Breast epithelium (tissue), 3 donors: Measurements from ENCODE around the gene DCLK1.

ENCODE experiments used
- POLR2A ChIP-seq: fragments of 450-650 bp; IDR thresholded peaks from one replicate; pipeline ENCODE4 v1.6.1; 2016; ENCODE audit warnings: antibody characterized with exemption, mild to moderate bottlenecking, moderate library complexity
- POLR2AphosphoS5 ChIP-seq, 3 donors: sonication (generic); formaldehyde crosslinking; IDR thresholded peaks; one replicate each; pipeline ENCODE4 v1.6.1; 2017; ENCODE audit warnings: antibody characterized with exemption in 3 of 3
- TF ChIP-seq, protein P1 (sequence below), 3 donors: fragments of 450-650 bp; IDR thresholded peaks; one replicate each; pipeline ENCODE4 v1.5.1; 2016 to 2017; ENCODE audit warnings: antibody characterized with exemption in 3 of 3, mild to moderate bottlenecking in 3 of 3, moderate library complexity in 3 of 3

DNA sequence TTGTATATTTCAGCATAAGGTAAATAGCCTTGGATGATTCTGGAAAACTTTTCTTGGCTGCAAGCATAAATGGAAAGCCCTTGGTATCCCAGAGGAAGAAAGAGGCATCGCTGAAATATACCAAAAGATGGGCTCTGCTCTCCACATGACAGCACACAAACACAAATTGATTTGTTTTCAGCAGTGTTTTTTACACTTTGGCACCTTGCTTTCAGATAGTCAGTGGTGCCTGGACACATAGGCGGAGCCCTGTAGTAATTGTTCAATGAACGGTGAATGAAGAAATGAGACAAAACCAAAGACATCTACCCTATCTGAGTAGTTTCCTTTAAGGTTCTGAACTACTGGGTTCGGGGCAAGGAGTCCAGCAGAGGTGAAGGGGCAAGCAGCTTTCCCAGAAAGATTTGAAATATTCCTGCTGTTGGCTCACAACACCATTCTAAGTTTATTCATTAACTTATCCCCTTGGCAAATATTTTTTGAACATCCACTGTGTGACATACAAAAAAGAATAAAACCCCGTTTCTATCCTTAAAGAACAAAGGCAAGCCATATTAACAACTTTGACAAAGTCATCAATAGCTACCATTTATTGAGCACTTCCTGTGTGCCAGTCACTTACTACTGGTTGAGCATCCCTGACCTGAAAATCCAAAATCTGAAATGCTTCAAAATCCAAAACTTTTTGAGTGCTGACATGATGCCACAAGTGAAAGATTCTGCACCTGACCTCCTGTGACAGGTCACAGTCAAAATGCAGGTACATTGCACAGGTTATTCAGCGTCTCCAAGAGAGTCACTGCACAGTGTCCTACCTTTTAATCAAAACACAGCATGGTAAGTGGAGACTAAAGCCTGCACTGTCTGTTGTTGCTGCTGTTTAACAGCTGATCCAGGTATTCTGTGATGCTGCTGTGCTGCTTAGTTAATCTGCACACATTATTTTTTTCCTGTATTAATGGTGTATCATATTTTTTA lies 238.1 kb downstream of the DCLK1 start:
- TF ChIP-seq, protein P1, sequence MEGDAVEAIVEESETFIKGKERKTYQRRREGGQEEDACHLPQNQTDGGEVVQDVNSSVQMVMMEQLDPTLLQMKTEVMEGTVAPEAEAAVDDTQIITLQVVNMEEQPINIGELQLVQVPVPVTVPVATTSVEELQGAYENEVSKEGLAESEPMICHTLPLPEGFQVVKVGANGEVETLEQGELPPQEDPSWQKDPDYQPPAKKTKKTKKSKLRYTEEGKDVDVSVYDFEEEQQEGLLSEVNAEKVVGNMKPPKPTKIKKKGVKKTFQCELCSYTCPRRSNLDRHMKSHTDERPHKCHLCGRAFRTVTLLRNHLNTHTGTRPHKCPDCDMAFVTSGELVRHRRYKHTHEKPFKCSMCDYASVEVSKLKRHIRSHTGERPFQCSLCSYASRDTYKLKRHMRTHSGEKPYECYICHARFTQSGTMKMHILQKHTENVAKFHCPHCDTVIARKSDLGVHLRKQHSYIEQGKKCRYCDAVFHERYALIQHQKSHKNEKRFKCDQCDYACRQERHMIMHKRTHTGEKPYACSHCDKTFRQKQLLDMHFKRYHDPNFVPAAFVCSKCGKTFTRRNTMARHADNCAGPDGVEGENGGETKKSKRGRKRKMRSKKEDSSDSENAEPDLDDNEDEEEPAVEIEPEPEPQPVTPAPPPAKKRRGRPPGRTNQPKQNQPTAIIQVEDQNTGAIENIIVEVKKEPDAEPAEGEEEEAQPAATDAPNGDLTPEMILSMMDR (IDR thresholded peaks at IDR 0.05) = no peak
- TF ChIP-seq POLR2A = no peak
- TF ChIP-seq POLR2AphosphoS5 (IDR thresholded peaks at IDR 0.05) = no peak
